ENCODE measurements around the gene IRF1. TPM values are rescaled to one million over a fixed set of nuclear protein-coding genes. Genes with fewer than 3 reads are reported as not detected.

The IRF1 gene
- total and polyA plus RNA-seq, 2 of the 8 experiments (the other 6 are each of a cell fraction or from before 2014, with no cell fraction given): 4.0 to 8.5 TPM

DNA sequence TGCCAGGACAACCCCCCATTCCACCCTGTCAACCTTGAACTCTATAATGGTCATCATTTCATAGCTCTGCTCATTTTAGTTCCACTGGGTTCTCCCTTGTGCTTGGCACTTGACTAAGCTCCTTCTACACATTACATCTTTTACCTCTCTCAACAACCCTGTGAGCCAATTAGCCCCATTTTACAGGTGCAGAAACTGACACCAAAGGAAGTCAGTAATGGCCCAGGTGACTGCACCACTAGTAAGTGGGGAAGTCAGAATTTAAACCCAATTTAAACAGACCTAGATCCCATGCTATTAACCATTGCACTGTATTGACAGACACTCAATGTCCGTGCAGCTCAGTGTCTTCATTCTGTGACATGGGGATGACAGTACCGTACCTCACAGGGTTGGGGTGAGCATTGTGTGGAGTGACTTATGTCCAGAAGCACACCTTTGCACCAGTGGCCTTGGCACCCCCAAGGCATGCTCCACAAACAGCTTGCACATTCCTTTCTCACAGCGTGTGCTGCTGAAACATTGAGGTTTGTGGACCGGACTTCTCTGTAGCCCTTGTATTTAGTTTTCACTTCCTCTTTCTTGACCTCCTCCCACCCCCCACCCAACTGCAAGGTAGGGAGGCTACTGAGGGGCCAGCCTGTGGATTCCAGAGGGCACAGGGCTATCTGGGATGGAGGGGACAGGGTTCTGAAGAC lies 23.1 kb downstream of the IRF1 start:
- H2BK5ac ChIP-seq (ENCODE audit: low read depth, low read length): no peak overlapping the region
- no peak overlapping the region for H3K4ac ChIP-seq (replicated peaks; ENCODE audit: insufficient read length, low read depth, low read length)
- H4K91ac ChIP-seq (replicated peaks; ENCODE audit: insufficient read length, low read length): no peak overlapping the region
- no peaks in the 10 kb centered on the region for H3K23me2 ChIP-seq (ENCODE audit: low read depth, low read length)
- H4K20me1 ChIP-seq (replicated peaks in 1 of 2; ENCODE audit: control insufficient read depth in 1 of 2, insufficient read depth in 2 of 2, low read length in 2 of 2): no peaks in the 10 kb centered on the region
- no peaks in the 10 kb centered on the region for H3K36me3 ChIP-seq (ENCODE audit: control insufficient read depth in 2 of 4, insufficient read depth in 4 of 4, low read length in 3 of 4)
- TF ChIP-seq TCF12 (IDR thresholded peaks at IDR 0.05; ENCODE audit: low read depth, low read length) (no peak), KDM4A (IDR thresholded peaks at IDR 0.05; ENCODE audit: low read depth, low read length, severe bottlenecking) (no peak), CHD2 (IDR thresholded peaks at IDR 0.05; ENCODE audit: low read length) (no peak), MAX (IDR thresholded peaks at IDR 0.05) (no peak)
- DNase-seq (ENCODE audit: low read depth in 1 of 2, low spot score in 2 of 2) (no peak), FAIRE-seq (no peak)
- no peaks in the 10 kb centered on the region for H3K9me3 ChIP-seq (ENCODE audit: insufficient read depth in 2 of 2, low read depth in 1 of 2, low read length in 1 of 2)
- H3K14ac ChIP-seq (ENCODE audit: insufficient read length): no peak overlapping the region
- H3K4me3 ChIP-seq (ENCODE audit: extremely low read depth in 1 of 4, insufficient read depth in 2 of 4, low read depth in 3 of 4, low read length in 4 of 4): no peak overlapping the region
- peaks cover 6 to 19% (median 11%) of the 10 kb centered on the region in 4 experiments for H3K4me1 ChIP-seq (replicated peaks in 1 of 4; ENCODE audit: control insufficient read depth in 3 of 4, insufficient read depth in 4 of 4, low read length in 3 of 4)
- no peak overlapping the region for H2BK120ac ChIP-seq (replicated peaks; ENCODE audit: low read depth, low read length)
- H3K27ac ChIP-seq (ENCODE audit: low read depth, low read length): no peak overlapping the region
- no peak overlapping the region for H3K56ac ChIP-seq (replicated peaks; ENCODE audit: insufficient read length, low read depth, low read length)
- 87% methylated on average over 4 of the region's 4 CpGs; no CpG with 5 or more reads in 1 of the 2 experiments for WGBS, 2 experiments (ENCODE audit: extremely low coverage in 1 of 2, insufficient coverage in 1 of 2, insufficient read length in 1 of 2, insufficient replicate concordance in 2 of 2, low coverage in 1 of 2, low lambda C conversion rate in 2 of 2, missing lambda C conversion rate in 1 of 2)
- H2BK12ac ChIP-seq (ENCODE audit: low read depth, low read length): no peak overlapping the region
- H3K27me3 ChIP-seq (replicated peaks in 1 of 4; ENCODE audit: control insufficient read depth in 3 of 4, extremely low read depth in 1 of 4, insufficient read depth in 3 of 4, low read length in 3 of 4): no peaks in the 10 kb centered on the region
- no peaks in the 10 kb centered on the region for H3K79me2 ChIP-seq (ENCODE audit: control insufficient read depth in 1 of 2, insufficient read depth in 2 of 2, low read length in 2 of 2)
- H3K9ac ChIP-seq (replicated peaks in 1 of 4; ENCODE audit: extremely low read depth in 1 of 4, low read depth in 3 of 4, low read length in 3 of 4): no peak overlapping the region
- CTCF ChIA-PET (ENCODE audit: partially characterized antibody): interaction anchor here (1.1 to 6.1 kb wide), 16 partner anchors 9 to 230 kb away, joined by 3 to 56 read pairs (median 7); partner anchors contain the start of gene IRF1
- H3K18ac ChIP-seq (ENCODE audit: extremely low read depth, low read length): no peak overlapping the region
- no peak overlapping the region for H3K4me2 ChIP-seq (ENCODE audit: insufficient read depth in 1 of 2, low read depth in 2 of 2, low read length in 2 of 2)
- H3K23ac ChIP-seq (ENCODE audit: insufficient read length): no peak overlapping the region
- H2BK15ac ChIP-seq (ENCODE audit: low read length): no peak overlapping the region
- H2AK5ac ChIP-seq (ENCODE audit: low read depth, low read length): no peak overlapping the region
- H3K79me1 ChIP-seq (ENCODE audit: low read depth, low read length): no peaks in the 10 kb centered on the region
- H4K5ac ChIP-seq (ENCODE audit: insufficient read length, low read depth, low read length): no peak overlapping the region
- POLR2A ChIA-PET (ENCODE audit: partially characterized antibody): interaction anchor here (0.8 to 4.3 kb wide), 4 partner anchors 9 to 29 kb away, joined by 3 to 31 read pairs (median 4); partner anchors contain the start of gene IRF1
- no peak overlapping the region for H2AFZ ChIP-seq (ENCODE audit: low read length)
- H4K8ac ChIP-seq (ENCODE audit: extremely low read depth, insufficient read depth, low read length): no peak overlapping the region
- H2BK20ac ChIP-seq (ENCODE audit: low read length): no peak overlapping the region

Measured in H1 (cell line).